NCI-H1048 (cell line): ENCODE results near the gene HPS1.

Experiments
- DNase-seq: peaks from one replicate; lab custom pipeline; 2025; lab: John Stamatoyannopoulos, UW

The HPS1 gene

DNA sequence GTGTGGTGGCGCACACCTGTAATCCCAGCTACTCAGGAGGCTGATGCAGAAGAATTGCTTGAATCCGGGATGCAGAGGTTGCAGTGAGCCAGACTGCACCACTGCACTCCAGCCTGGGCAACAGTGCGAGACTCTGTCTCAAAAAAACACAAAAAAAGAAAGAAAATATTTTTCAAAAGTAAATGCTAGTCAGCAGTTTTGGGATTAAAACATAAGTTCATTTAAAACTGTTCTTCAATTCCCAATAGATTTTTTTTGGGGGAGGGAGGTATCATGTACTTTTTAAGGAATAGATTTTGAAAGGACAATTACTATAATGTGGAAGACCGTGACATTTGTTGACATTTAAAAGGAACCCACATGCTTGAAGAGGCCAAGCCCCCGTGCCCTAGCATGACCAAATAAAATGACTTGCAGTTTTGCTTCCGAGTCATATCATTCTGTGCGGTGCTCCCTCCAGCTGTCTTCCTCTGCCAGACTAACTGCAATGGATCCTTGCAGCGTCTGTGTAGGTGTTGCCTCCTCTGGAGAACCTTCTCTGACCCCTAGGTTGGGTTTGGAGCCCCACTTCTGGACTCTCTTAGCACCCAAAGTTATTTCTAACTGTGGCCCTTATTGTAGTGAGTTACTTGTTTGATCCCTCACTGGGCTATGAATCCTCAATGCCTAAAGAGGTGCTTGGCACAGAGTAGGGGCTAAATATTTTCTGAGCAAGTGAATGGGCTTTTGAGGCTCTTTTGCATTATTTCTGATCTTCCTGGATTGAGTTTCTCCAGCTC lies 17.4 kb upstream of the HPS1 start:
- DNase-seq: no peak

DNA sequence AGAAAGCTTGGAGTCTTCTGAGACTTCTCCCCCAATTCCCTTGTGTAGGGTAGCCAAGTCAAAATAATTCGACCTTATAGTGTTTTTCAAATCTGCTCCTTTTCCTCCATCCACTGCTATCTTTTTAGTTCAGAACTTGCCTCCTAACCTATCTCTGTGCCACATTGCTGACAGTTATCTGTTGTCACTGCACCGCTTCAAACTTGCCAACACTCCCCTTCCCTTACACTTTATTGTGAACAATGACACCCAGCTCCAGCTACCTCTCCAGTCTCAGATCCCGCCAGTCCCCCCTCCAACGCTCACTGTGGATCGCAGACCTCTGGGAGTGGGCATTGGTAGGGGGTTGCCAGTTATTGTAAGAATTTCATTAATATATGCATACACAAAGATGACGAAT lies 16.3 kb upstream of the HPS1 start:
- DNase-seq: no peak

DNA sequence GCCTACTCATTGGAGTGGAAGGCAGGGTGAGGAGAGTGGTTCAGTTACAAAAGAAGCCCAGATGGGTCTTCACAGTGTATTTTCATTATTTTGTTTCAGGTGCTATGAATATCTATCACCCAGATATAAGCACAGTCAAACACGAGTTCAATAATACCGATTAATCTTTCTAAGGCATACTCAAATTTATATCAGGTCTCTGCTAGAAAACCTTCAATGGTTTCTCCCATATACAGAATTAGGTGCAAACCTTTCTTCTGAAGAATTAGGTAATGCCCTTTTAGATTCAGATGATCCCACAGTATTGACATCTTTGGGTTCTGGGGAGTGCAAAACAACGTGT lies 14.7 kb upstream of the HPS1 start:
- no peak for DNase-seq

DNA sequence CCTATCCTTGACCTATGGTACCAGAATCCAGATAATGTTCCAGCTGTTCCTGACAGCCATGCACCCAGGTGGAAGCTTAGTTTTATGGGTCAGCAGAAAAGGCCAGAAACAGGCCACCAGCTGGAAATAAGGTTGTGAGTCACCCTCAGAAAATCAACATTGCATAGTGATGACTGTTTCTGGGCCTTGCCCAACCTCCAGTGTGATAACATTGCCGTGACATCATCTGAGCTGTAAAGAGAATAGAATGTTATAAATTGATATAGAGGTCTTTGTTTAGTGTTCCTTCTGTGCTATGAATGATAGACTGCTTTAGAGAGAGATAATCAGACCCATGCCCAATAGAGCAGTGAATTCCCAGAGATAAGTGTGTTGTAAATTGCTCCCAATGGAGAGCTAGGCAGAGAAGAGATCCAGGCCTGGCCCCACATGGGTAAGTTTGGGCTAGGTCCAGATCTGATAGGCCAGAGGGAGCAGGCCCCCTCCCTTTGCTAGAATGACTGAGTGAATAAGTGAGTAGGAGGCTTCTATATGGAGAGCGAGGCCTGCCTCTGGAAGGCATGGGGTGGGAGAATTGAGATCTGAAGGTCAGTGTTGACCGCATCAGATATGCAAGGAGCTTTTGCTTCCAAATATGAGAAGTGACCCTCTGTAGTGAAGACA lies 14.2 kb upstream of the HPS1 start:
- DNase-seq: no peak

DNA sequence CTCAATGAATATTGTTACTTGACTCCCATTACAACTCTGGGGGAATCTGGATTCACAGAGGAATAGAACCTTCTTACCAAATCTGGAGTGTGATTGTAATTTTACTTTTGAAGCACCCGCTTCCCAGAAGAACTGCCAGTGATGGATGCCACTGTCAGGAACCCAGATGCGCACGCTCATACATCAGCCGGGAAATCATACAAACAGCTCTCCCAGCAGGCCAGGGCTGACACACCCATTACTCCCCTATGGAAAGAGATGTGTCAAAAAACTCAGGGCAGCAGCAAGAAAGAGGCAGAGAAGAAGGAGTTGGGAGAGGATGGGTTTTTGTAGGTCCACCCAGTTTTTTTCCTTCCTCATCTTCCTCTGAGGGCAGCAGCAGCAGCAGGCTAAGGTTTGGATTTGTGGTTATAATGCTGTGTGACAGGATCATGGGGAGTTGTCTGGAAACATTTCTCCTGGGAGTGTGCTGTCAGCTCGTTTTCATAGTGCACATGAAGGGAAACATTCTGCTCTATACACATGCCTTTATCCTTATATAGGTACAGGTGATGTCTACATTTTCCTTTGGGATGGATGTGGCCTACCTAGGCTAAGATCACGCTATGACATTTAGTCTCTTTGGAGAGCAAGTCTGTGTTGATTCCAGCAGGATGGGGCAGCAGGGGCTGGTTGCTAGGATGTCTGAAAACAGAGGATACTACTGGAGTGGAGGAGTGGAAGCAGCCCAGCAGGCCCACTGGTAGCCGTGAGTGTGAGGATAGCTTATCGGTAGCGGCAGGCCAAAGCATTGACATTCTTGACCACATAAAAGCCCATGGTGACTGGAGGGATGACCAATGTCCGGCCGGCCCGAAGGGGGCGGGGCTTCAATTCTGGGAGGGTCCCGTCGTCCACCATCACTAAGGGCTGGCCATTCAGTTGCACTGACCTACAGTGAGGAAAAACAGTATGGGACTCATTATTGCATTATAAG lies 12.4 kb upstream of the HPS1 start:
- no peak for DNase-seq

DNA sequence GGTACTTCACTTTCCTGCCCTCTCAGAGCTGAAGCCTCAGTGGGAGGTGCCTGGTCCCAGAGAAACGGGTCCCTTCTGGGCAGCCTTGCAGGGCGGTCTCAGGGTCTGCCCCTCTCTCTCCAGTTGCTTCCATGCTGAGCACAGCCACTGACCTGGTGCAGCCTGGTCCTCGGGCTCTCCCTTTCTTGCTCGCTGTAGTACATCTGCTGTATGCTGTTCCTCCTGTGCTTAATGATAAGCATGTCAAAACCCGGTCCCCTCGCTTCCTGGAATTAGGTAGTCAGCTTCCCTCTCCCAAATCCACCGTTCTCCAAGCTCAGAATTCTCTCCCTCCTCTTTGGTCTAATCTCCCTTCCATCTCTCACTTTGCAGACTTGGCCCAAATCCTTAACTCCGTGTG lies 11.0 kb upstream of the HPS1 start:
- no peak for DNase-seq

DNA sequence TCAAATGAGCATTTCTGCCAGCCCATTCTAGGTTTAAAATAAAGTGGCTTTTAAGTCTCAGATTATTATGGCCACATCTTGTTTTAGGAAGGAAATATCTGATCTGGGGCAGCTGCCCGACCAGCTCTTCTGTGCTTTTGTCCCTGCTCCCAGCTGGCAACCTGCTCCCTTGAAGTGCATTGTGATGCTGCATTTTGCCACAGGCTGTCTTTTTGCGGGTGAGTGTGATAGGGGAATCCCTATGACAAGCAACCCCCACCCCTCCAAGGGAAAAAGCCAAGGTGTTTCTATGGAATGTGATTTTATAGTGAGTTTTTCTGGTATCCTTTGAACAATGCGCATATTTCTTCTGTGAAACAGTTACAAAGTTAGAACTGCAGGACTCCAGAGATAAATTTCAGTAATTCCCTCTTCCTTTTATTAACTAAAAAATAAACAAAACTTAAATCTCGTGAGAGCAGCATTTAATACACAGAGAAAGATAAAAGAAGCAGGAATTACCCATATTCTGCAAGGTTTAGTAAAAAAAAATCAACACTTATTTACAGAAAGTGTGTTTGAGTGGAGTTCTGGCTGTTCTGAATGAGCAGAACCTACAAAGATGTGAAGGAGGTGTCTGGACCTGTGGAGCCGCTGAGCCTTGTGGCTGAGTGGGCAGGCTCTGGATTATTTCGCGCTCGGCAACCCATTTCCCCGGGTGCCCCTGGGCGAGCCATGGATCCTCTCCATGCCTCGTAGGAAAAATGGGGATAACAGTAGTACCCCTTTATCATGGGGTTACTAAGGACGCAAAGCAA lies 10.1 kb upstream of the HPS1 start:
- no peak for DNase-seq

DNA sequence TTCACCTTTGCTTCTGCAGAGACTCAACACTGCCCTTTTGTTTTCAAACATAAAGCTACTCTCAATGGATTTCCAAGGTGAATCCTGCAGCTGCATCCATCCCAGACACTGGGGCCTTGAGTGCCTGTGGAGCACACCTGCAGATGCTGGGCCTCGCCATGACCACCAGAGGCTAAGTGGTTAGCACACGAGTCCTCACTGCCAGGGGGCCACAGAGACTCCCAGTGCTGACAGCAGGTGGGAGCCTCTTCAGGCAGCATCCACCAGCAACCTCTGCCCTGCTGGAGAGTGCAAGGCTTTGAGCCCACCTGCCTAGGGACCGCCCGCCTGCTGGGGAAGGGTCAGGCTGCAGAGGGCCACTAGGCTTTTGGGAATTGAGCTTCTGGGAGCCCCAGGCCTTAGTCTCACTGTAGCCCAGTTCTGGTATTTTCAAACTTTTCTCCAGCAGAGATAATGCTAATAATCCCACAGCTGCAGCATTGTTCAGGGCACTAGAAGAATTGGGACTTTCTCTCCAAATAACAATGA lies 9.4 kb upstream of the HPS1 start:
- DNase-seq: no peak

DNA sequence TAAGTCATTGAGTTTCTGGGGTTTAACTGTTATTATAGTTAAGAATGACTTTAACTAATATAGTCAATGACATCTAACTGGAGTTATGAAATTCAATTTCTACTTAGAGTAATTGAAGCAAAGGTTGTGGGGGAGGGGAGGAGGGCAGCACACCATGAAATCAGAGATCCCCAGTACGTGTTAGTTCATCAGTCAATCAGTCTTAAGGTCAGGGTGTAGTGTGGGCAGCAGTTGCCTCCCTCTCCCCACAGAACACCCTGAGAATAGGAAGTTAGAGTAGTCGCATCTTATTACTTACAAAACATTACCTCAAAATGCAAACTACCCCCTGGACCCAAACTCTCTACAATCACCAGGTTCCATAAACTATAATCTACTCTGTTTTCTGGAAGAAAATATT lies 7.0 kb upstream of the HPS1 start:
- no peak for DNase-seq

DNA sequence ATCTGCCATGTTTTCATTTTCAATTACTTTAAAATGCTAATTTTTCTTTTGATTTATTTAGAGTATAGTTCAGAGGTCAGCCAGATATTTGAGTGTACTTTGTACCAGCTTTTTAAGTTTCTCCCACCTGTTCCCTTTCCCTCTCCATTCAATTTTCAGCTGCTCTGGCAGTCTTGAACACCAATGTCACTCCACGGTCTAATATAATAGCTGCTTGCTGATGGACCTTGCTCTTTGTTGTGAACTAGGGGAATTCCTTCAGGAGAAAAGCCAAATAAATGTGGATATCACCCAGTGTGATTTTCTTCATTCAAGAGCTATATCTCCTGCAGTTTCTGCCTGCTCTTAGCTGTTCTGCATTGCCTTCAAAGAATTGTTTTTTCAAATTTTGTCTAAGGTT lies 3.9 kb upstream of the HPS1 start:
- DNase-seq: no peak

DNA sequence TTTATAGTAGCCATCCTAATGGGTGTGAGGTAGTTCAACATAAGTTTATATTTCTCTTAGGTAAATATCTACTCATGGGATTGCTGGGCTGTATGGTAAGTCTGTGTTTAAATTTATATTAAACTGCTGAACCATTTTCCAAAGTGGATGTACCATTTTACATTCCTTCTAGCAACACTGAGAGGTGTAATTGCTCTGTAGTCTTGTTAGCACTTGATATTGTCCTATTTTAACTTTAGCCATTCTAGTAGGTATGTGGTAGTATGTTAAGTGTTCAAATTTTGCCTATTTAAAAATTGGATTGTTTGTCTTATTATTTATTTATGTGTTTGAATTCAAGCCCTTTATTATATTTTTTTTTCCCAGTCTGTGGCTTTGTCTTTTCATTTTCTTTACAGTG lies 2.6 kb upstream of the HPS1 start:
- no peak for DNase-seq

DNA sequence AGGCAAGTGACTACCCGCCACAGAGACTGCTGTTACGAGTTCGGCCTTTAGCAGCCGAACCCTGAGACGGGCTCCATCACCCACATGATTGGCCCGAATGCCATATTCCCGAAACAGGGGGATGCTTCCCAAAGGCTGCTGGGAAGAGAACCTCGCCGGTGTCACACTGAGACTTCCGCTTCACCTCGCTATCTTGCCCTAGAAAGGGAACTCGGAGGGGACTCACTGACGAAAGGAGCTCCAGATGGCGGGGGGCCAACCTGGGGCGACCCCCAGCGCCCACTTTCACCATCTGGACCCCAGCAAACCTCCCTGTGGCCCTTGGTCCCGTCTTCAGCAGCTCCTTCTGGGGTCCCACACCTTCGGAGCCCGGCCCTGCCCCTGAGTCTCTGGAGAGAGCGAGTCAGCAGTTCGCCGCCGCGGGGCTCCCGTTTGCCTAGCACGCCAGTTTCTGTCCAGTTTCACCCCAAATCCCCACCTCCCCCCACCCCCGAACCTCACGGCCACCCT lies 529 bp downstream of the HPS1 start:
- DNase-seq: no peak

DNA sequence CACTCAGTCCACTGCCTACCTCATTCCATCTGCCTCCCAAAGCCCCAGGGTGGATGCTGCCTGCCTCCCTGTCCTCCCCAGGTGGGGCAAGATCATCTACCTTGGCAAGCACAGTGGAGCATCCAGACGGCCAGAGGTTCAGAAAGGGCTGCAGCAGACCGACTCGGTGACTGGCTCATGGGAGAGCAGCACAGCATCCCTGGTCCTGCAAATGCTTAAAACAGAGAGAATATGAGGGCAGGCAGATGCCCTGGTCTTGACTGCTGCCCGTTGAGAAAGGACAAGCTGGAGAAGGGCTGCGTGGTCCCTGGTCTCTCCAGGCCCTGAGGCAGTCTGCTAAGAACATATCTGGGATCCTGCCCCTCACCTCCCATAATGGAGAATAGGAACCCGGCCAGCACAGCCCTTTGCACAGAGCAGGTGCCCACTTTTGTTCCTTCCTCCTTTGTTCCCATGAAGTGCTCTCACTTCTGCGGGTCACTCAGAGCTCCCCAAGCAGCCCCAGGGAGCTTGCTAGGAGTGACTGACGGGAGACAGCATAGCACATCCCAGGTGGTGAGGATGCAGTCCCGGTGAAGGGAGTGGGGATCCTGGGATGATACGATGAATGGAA lies 1.4 kb downstream of the HPS1 start:
- DNase-seq: no peak

DNA sequence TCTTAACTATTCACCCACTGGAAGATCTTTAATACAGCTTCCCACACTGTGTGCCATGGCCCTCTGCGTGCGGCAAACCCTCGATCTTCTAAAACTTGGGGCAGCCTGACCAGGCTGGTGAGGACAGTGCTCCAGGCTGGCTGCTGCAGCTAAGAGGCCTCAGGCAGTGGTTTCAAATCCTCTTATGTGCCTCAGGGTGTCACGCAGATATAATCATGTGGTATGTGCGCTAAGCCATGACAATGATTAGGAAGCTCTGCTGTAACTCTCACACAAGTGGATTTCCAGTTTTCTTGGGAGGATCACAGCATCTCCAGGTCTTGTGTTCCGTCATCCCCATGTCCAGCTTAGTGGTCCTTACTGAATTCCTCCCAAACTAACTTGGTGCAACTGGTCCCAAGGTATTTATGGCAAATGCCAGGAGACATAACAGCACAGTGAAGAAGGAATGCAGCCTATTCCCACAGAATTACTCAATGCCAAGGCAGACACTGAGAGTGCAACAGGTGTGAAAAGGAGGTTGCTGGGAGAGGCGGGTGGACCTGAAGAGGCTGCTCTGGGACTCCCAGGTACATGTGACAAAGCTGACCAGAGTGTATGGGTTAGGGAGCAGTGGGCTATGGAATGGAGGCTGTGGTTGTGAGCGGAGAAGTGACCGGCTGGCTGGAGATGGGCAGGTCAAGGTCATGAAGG lies 2.3 kb downstream of the HPS1 start:
- DNase-seq: no peak

DNA sequence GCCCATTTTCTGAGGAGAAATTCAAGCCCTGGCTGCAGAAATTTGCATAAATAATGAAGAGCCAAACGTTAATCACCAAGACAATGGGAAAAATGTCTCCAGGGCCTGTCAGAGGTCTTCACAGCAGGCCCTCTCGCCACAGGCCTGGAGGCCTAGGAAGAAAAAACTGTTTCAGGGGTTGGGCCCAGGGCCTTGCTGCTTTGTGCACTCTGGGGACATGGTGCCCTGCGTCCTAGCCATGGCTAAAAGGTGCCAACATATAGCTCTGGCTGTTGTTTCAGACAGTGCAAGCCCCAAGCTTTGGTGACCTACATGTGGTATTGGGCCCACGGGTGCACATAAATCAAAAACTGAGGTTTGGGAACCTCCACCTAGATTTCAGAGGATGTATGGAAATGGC lies 8.0 kb downstream of the HPS1 start:
- no peak for DNase-seq

DNA sequence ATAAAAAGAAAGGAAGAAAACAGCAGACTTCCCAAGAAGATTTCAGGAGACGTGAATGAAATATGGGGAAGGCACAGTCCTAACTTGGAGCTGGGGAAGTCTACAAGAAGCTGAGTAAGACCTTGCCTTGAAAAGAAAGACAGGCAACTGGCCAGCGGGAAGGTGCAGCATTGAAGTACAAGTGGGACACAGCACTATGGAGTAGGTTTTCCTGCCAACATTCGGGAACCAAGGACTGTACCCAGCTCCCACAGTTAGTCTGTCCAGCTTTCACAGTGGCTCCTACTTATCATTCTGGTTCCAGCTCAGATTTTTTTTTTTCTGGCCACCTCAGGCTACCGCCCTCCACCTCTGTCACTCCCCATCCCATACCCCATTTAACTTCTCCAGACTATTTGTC lies 10.0 kb downstream of the HPS1 start:
- no peak for DNase-seq

DNA sequence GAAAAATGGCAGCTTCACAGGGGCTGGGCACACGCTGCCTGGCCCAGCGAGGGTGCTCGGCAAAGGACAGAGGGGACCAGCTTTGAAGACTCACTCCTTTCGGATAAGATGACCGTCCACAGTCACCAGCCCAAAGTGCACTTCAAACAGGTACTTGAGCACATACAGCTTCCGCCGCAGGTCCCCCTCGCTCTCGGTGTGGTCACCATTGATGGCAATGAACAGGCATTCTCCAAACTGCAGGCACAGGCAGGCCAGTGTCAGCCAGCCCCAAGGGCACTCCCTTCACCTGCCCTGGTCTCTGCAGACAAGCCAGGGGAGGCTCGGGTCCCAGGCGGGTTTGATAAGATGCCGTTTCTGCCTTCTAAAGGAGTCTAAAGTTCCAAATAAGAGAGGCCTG lies 11.6 kb downstream of the HPS1 start:
- DNase-seq: no peak

DNA sequence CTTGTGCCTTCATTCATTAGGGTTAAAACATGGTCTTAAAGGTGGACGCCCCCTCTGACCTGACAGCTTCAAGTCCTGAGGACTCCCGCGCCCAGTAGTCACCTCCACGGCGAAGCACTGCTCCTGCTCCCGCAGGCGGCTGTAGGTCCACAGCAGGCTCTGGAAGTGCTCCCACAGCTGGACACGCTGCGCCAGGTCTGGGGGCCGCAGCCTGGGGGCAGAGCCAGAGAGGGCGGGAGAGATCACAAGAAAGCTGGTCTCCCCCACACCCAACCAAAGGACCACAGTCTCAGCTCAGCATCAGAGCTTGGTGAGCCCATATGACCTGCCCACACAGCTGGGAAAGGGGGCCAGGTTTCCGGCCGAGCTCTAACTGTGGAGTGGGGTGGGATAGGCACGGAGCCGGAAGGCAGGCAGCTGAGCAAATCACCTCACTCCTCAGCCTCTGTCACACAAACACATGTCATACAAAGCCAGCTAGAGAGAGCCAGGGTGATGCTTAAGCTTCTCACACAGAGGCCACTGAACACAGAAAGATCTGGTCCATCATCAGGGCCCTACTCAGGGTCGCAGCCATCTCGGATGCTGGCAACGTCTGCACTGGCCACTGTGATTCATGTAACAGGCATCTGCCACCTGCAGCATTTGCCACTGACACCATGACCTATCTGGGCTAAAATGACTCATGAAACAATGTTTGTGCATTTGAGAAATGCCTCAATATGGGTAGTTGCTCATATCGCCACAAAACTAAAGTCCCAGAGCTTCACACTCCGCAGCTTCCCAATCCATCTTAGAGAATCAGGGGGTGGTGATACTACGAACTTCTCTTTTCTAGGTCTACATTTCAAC lies 12.6 kb downstream of the HPS1 start:
- no peak for DNase-seq

DNA sequence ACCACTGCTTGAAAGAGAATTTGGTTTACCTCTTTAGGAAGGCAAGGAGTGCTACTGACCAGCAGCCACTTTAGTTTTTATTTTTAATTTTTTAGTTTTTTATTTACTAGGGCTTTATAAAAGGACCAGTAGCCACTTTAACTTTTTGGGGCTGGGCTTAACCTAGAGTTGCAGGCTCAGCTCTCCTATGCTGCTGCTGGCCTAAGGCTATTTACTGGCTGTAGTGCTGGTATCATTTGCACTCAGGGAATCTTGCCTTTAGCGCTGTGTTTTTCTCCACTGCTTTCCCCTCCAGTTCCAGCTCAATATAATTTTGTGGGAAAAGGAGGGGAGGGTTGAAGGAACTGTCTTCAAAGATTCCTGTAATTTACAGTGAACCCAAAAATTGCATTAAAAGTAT lies 13.4 kb downstream of the HPS1 start:
- DNase-seq: no peak

DNA sequence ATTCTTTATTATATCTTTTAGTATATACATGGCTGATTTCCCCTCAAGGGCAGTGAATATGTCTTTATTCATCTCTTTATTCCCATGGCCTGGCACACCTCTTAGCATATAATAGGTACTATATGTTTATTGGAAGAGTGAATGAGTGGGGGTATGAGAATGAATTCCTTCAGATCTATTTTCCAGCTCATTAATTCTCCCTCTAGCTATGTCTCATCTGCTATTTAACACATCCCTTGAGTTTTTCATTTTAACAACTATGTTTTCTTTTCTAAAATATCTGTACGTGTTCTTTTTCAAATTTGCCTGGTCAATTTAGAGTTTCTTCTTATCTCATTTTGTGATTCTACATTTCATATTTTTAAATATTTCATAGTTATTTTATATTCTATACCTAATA lies 14.4 kb downstream of the HPS1 start:
- no peak for DNase-seq
